B cell (primary cell): ENCODE results near the gene ARRDC1. TPM values are rescaled to one million over a fixed set of nuclear protein-coding genes. Genes with fewer than 3 reads are reported as not detected.
A peak's percentile ranks its signal among the peaks of the same experiment; 100 is the strongest.

Source experiments
- ATAC-seq: fragments of 200-7000 bp; cut with Tn5 transposase; one replicate; pipeline ENCODE4 v1.10.0; 2021; ENCODE audit warnings: low read depth, mild to moderate bottlenecking, moderate number of reproducible peaks, moderate library complexity
- CTCF ChIA-PET: fragments of 350-600 bp; sonication (Branson Sonifier 250); formaldehyde crosslinking; loops from one replicate; lab custom pipeline; 2021; ENCODE audit warnings: antibody characterized with exemption, inconsistent platforms; lab: Charles Lee
- POLR2A ChIA-PET: fragments of 350-600 bp; sonication (Branson Sonifier 250); formaldehyde crosslinking; loops from one replicate; lab custom pipeline; 2021; ENCODE audit warnings: antibody characterized with exemption; lab: Charles Lee
- DNase-seq: peaks from one replicate; pipeline ENCODE4 v3.0.0; 2013
- H2AFZ ChIP-seq: 2 replicates; pipeline ENCODE4 v1.6.1; 2012; ENCODE audit warnings: mild to moderate bottlenecking, low read depth, low read length; ENCODE audit not compliant: insufficient read depth, poor library complexity, severe bottlenecking
- H3K27ac ChIP-seq, 2 donors: 1 replicate in 1 of 2; 2 replicates in 1 of 2; pipeline ENCODE4 v1.5.1; 2012 to 2013; ENCODE audit warnings: low read length in 2 of 2, mild to moderate bottlenecking in 2 of 2, moderate library complexity in 1 of 2
- H3K27me3 ChIP-seq, 4 experiments: fragments of 200-600 bp in 1 of 4; sonication (generic) in 1 of 4; replicated peaks in 1 of 4; 1 replicate in 2 of 4; 2 replicates in 2 of 4; pipeline versions ENCODE4 v1.6.1 to v1.7.0; 2013 to 2016; ENCODE audit warnings: low read length in 3 of 4, mild to moderate bottlenecking in 2 of 4, mixed read lengths in 1 of 4, moderate library complexity in 1 of 4; ENCODE audit not compliant: insufficient read depth in 4 of 4, control insufficient read depth in 3 of 4; ENCODE audit errors: control extremely low read depth in 1 of 4
- H3K36me3 ChIP-seq, 2 experiments: replicated peaks in 1 of 2; 1 replicate in 1 of 2; 2 replicates in 1 of 2; pipeline versions ENCODE4 v1.6.1 to v1.7.1; 2013; ENCODE audit warnings: low read length in 1 of 2; ENCODE audit not compliant: insufficient read depth in 2 of 2, control insufficient read depth in 1 of 2; ENCODE audit errors: control extremely low read depth in 1 of 2, extremely low read depth in 1 of 2
- H3K4me1 ChIP-seq, 2 donors: fragments of 200-600 bp in 1 of 2; sonication (generic) in 1 of 2; 1 replicate in 1 of 2; 2 replicates in 1 of 2; pipeline versions ENCODE4 v1.5.1 to v1.6.1; 2013 to 2017; ENCODE audit warnings: low read length in 2 of 2; ENCODE audit not compliant: control insufficient read depth in 2 of 2, insufficient read depth in 2 of 2
- H3K4me2 ChIP-seq: replicated peaks from 2 replicates; pipeline ENCODE3; 2012; ENCODE audit warnings: mild to moderate bottlenecking, low read depth, low read length; ENCODE audit not compliant: poor library complexity, severe bottlenecking
- H3K4me3 ChIP-seq, 5 experiments: fragments of 200-600 bp in 1 of 5; sonication (generic) in 1 of 5; 1 replicate in 3 of 5; 2 replicates in 2 of 5; pipeline versions ENCODE4 v1.5.1 to v1.7.0; 2011 to 2016; ENCODE audit warnings: low read length in 4 of 5, mild to moderate bottlenecking in 4 of 5, low read depth in 2 of 5, control low read depth in 1 of 5, moderate library complexity in 1 of 5; ENCODE audit not compliant: insufficient read depth in 1 of 5; ENCODE audit errors: control extremely low read depth in 1 of 5, extremely low read depth in 1 of 5
- H3K79me2 ChIP-seq: fragments of 200-600 bp; sonication (generic); one replicate; pipeline ENCODE4 v1.6.0; 2016; ENCODE audit warnings: low read length; ENCODE audit not compliant: control insufficient read depth, insufficient read depth
- H3K9ac ChIP-seq: fragments of 200-600 bp; sonication (generic); 2 replicates; pipeline ENCODE4 v1.6.1; 2017; ENCODE audit warnings: mild to moderate bottlenecking, low read length, moderate library complexity
- H3K9me3 ChIP-seq, 3 donors: one replicate each; pipeline versions ENCODE4 v1.6.1 to v1.7.1; 2013; ENCODE audit warnings: low read length in 2 of 3; ENCODE audit not compliant: control insufficient read depth in 2 of 3, insufficient read depth in 1 of 3; ENCODE audit errors: control extremely low read depth in 1 of 3
- H4K20me1 ChIP-seq: 2 replicates; pipeline ENCODE4 v1.6.0; 2012; ENCODE audit warnings: mild to moderate bottlenecking, low read length; ENCODE audit not compliant: insufficient read depth, control insufficient read depth, poor library complexity, severe bottlenecking
- H3K27ac Mint-ChIP-seq: one replicate; pipeline ENCODE4 v1.8.0; 2021; ENCODE audit warnings: mixed read lengths
- H3K27me3 Mint-ChIP-seq: one replicate; pipeline ENCODE4 v1.8.0; 2021; ENCODE audit warnings: mixed read lengths
- H3K4me1 Mint-ChIP-seq: one replicate; pipeline ENCODE4 v1.8.0; 2021; ENCODE audit warnings: mixed read lengths
- H3K4me3 Mint-ChIP-seq: one replicate; pipeline ENCODE4 v1.8.0; 2021; ENCODE audit warnings: mixed read lengths
- H3K9me3 Mint-ChIP-seq: one replicate; pipeline ENCODE4 v1.8.0; 2022; ENCODE audit warnings: mixed read lengths; ENCODE audit not compliant: insufficient read depth
- EZH2 ChIP-seq: IDR thresholded peaks from 2 replicates; pipeline ENCODE4 v1.6.1; 2012; ENCODE audit warnings: borderline replicate concordance, low read depth, mild to moderate bottlenecking, moderate library complexity, low read length; ENCODE audit not compliant: insufficient read depth, poor library complexity, severe bottlenecking
- WGBS: methylation state at CpG from one replicate; pipeline ENCODE4 v1.1.5; 2013; ENCODE audit warnings: missing lambda C conversion rate; ENCODE audit not compliant: insufficient coverage; 5-methylcytosine and 5-hydroxymethylcytosine counted together
- intact Hi-C: fragments of 100-400 bp; cut with micrococcal nuclease; formaldehyde crosslinking; loops from one replicate; pipeline ENCODE4 v1.10.0; 2022
- polyA plus RNA-seq: library from polyadenylated mRNA; depleted of rRNA; stranded (reverse); fragments of >200 nt; gene quantifications from 2 replicates; pipeline ENCODE4 v1.2.3, GENCODE V29; 2012
- total RNA-seq, 2 donors: library from RNA; stranded (reverse); fragments of 120-200 nt in 1 of 2; gene quantifications; 1 replicate in 1 of 2; 2 replicates in 1 of 2; pipeline versions ENCODE4 v1.2.3 to v1.2.4, GENCODE V29; 2013 to 2022
- TF ChIP-seq, protein P1 (sequence below): fragments of 200-600 bp; IDR thresholded peaks from one replicate; pipeline ENCODE4 v1.8.0; 2022; ENCODE audit warnings: antibody characterized with exemption, mild to moderate bottlenecking

Gene ARRDC1
- total and polyA plus RNA-seq, 2 donors (not counting 1 experiment from before 2014, with no cell fraction given): 89.2 to 227 TPM

DNA sequence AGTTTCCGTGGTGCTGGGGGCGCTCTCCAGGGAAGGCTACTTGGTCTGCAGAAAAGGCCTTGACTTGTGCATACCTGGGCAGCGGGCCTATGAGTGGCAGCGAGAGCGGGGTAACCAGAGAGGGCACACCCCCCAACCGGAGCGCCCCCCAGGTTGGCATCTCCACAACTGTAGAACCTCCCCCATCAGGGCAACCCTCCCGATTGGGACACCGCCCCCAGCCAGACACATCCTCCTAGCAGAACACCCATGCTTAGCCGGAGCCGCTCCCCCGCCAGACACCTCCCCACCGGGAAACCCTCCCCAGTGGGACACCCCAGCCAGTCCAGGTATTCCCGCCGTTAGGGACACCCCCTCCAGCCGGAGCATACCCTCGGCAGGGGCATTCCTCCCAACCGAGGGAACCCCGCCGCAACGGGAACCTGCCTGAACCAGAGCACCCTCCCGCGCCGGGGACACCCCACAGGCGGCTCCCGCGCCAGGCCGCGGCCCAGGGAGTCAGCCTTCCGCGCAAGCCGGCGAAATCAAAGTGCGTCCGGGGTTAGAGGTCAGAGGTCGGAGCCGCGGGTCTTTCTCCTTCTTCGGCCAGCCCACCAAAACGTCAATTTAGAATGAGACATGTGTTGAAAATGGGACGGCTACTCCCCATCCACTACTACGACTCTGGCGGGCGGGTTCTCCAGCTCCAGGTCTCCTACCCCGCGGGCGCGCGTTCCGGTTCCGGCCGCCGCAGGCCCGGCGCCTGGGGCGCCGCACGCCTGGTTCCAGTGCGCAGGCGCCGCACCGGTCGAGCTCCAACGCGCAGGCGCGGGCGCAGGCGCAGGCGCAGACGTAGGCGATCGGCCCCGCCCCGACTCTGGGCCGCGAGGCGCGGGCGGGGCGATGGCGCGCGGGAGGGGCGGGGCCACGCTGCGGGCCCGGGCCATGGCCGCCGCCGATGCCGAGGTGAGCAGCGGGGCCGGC, 12.9 kb downstream of the ARRDC1 start, which contains the start of gene EHMT1:
EHMT1 (plus strand) TSS at position 901 of the 963 bp plus-strand sequence; CDS start at position 925, 24 bp downstream.
- peak within 1 kb of the TSS; percentile 78 to 99 (median 84) for H3K4me3 ChIP-seq
- POLR2A ChIA-PET: interaction anchor here (0.5 to 2.1 kb wide), 10 partner anchors 10 to 121 kb away, joined by 3 to 10 read pairs (median 4); partner anchors contain the start of genes ARRDC1 and ZMYND19
- peak within 1 kb of the TSS; percentile 89 to 94 for H3K27ac ChIP-seq
- intact Hi-C loops: loop anchor here (1.0 to 2.0 kb wide), 4 partner anchors 13 to 76 kb away; partner anchors contain the start of genes ARRDC1, DPH7 and ZMYND19
- H3K4me2 ChIP-seq: peak within 1 kb of the TSS; percentile 93
- Mint-ChIP-seq H3K4me1 (peaks cover 40% of the 10 kb centered on the region), H3K27me3 (no peaks in the 10 kb centered on the region), H3K27ac (peak within 1 kb of the TSS; percentile 93), H3K4me3 (peak within 1 kb of the TSS; percentile 88), H3K9me3 (no peaks in the 10 kb centered on the region)
- peak within 1 kb of the TSS; percentile 86 for H2AFZ ChIP-seq
- H3K9ac ChIP-seq: peak within 1 kb of the TSS; percentile 89
- peak; percentile 96 for DNase-seq
- peaks cover 25 to 37% of the 10 kb centered on the region in 2 donors for H3K4me1 ChIP-seq
- TF ChIP-seq EZH2: no peak
- TF ChIP-seq, protein P1, sequence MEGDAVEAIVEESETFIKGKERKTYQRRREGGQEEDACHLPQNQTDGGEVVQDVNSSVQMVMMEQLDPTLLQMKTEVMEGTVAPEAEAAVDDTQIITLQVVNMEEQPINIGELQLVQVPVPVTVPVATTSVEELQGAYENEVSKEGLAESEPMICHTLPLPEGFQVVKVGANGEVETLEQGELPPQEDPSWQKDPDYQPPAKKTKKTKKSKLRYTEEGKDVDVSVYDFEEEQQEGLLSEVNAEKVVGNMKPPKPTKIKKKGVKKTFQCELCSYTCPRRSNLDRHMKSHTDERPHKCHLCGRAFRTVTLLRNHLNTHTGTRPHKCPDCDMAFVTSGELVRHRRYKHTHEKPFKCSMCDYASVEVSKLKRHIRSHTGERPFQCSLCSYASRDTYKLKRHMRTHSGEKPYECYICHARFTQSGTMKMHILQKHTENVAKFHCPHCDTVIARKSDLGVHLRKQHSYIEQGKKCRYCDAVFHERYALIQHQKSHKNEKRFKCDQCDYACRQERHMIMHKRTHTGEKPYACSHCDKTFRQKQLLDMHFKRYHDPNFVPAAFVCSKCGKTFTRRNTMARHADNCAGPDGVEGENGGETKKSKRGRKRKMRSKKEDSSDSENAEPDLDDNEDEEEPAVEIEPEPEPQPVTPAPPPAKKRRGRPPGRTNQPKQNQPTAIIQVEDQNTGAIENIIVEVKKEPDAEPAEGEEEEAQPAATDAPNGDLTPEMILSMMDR: no peak
- no peaks in the 10 kb centered on the region for H3K27me3 ChIP-seq
- peaks cover 65% of the 10 kb centered on the region for H4K20me1 ChIP-seq
- ATAC-seq: peak; percentile 90
- H3K9me3 ChIP-seq: no peaks in the 10 kb centered on the region
- H3K36me3 ChIP-seq: peaks cover 3 to 24% of the 10 kb centered on the region in 2 experiments
- WGBS: 1% methylated on average over 86 of the region's 94 CpGs
- CTCF ChIA-PET: interaction anchor here (0.7 to 1.7 kb wide), 8 partner anchors 10 to 76 kb away, joined by 3 to 5 read pairs (median 3); partner anchors contain the start of genes DPH7 and MRPL41
- peaks cover 73% of the 10 kb centered on the region for H3K79me2 ChIP-seq
